ENCODE results near the gene CFAP65.

- TF ChIP-seq CTCF (IDR thresholded peaks at IDR 0.05) (no peak), POLR2A (IDR thresholded peaks at IDR 0.05) (no peak)
Observed at GRCh38 chr2:219076253-219076652, 34.9 kb upstream of the CFAP65 start.
